ENCODE data around the gene STK24. TPM values are rescaled to one million over a fixed set of nuclear protein-coding genes. Genes with fewer than 3 reads are reported as not detected.

STK24 gene
- total RNA-seq, 1 experiment from 2014 or later: 51.2 TPM

GRCh38 chr13:98490866-98491265 lies 86.0 kb downstream of the STK24 start:
- CTCF ChIA-PET: interaction anchor here (0.6 kb wide), 2 partner anchors 8 to 86 kb away, joined by 3 to 4 read pairs; partner anchors contain the start of gene STK24
- no TSS peak for BruUV-seq (replicated peaks)
- intact Hi-C loops (cut with micrococcal nuclease; ENCODE audit: unreplicated experiment): no loop called here

GRCh38 chr13:98490195-98490836 lies 86.6 kb downstream of the STK24 start:
- no TSS peak for BruUV-seq (replicated peaks)
- Mint-ChIP-seq H3K36me3 (ENCODE audit: insufficient read depth, unreplicated experiment) (no peaks in the 10 kb centered on the region), H3K9me3 (ENCODE audit: low read depth, unreplicated experiment) (no peaks in the 10 kb centered on the region), H3K4me3 (ENCODE audit: low read depth, unreplicated experiment) (no peak overlapping the region), H3K4me1 (ENCODE audit: low read depth, unreplicated experiment) (peaks cover 22% of the 10 kb centered on the region), H3K27me3 (ENCODE audit: unreplicated experiment) (no peaks in the 10 kb centered on the region), H3K27ac (ENCODE audit: unreplicated experiment) (no peak overlapping the region)
- CTCF ChIA-PET: interaction anchor here (0.6 kb wide), 1 partner anchor 87 kb away, joined by 4 read pairs; the partner anchor contains the start of gene STK24
- DNase-seq: no peak
- TF ChIP-seq CTCF (IDR thresholded peaks at IDR 0.05; ENCODE audit: unreplicated experiment): no peak
- intact Hi-C loops (cut with micrococcal nuclease; ENCODE audit: unreplicated experiment): no loop called here

More at GRCh38 chr13:98490866-98491265, 86.0 kb downstream of the STK24 start:
- no peak for DNase-seq
- no peaks in the 10 kb centered on the region for H3K36me3 Mint-ChIP-seq (ENCODE audit: insufficient read depth, unreplicated experiment)
- no peaks in the 10 kb centered on the region for H3K9me3 Mint-ChIP-seq (ENCODE audit: low read depth, unreplicated experiment)
- H3K4me1 Mint-ChIP-seq (ENCODE audit: low read depth, unreplicated experiment): peaks cover 17% of the 10 kb centered on the region
- no peak for TF ChIP-seq CTCF (IDR thresholded peaks at IDR 0.05; ENCODE audit: unreplicated experiment)
- H3K4me3 Mint-ChIP-seq (ENCODE audit: low read depth, unreplicated experiment): no peak overlapping the region
- H3K27me3 Mint-ChIP-seq (ENCODE audit: unreplicated experiment): no peaks in the 10 kb centered on the region
- H3K27ac Mint-ChIP-seq (ENCODE audit: unreplicated experiment): no peak overlapping the region

GRCh38 chr13:98489446-98490194 lies 87.3 kb downstream of the STK24 start:
- Mint-ChIP-seq H3K4me3 (ENCODE audit: low read depth, unreplicated experiment) (peak overlapping the region; percentile 17), H3K27me3 (ENCODE audit: unreplicated experiment) (no peaks in the 10 kb centered on the region), H3K27ac (ENCODE audit: unreplicated experiment) (peak overlapping the region; percentile 25), H3K9me3 (ENCODE audit: low read depth, unreplicated experiment) (no peaks in the 10 kb centered on the region), H3K4me1 (ENCODE audit: low read depth, unreplicated experiment) (peaks cover 23% of the 10 kb centered on the region), H3K36me3 (ENCODE audit: insufficient read depth, unreplicated experiment) (peaks cover 6% of the 10 kb centered on the region)
- no peak for DNase-seq
- CTCF ChIA-PET: no interaction called here
- intact Hi-C loops (cut with micrococcal nuclease; ENCODE audit: unreplicated experiment): no loop called here
- BruUV-seq (replicated peaks): no TSS peak
- TF ChIP-seq CTCF (IDR thresholded peaks at IDR 0.05; ENCODE audit: unreplicated experiment): no peak

GRCh38 chr13:98488736-98489135 lies 88.2 kb downstream of the STK24 start:
- Mint-ChIP-seq H3K4me3 (ENCODE audit: low read depth, unreplicated experiment) (no peak overlapping the region), H3K36me3 (ENCODE audit: insufficient read depth, unreplicated experiment) (peaks cover 15% of the 10 kb centered on the region), H3K27ac (ENCODE audit: unreplicated experiment) (no peak overlapping the region), H3K27me3 (ENCODE audit: unreplicated experiment) (no peaks in the 10 kb centered on the region), H3K9me3 (ENCODE audit: low read depth, unreplicated experiment) (no peaks in the 10 kb centered on the region), H3K4me1 (ENCODE audit: low read depth, unreplicated experiment) (peaks cover 23% of the 10 kb centered on the region)
- CTCF ChIA-PET: no interaction called here
- intact Hi-C loops (cut with micrococcal nuclease; ENCODE audit: unreplicated experiment): no loop called here
- DNase-seq: no peak
- BruUV-seq (replicated peaks): no TSS peak
- TF ChIP-seq CTCF (IDR thresholded peaks at IDR 0.05; ENCODE audit: unreplicated experiment): no peak

Data from Calu3 (cell line).